OCI-LY1 (cell line): ENCODE measurements around the gene IL4.

Source experiments
- H2AFZ ChIP-seq: fragments of 200-600 bp; sonication (generic), shearing (Covaris generic); 2 replicates; pipeline ENCODE4 v1.6.0; 2014; ENCODE audit warnings: antibody characterized with exemption, mild to moderate bottlenecking, low read length
- H3F3A ChIP-seq: fragments of 200-600 bp; sonication (generic), shearing (Covaris generic); 2 replicates; pipeline ENCODE4 v1.6.0; 2014; ENCODE audit warnings: mild to moderate bottlenecking, antibody characterized with exemption, low read length, moderate library complexity; ENCODE audit not compliant: insufficient read depth
- H3K27ac ChIP-seq: fragments of 200-600 bp; sonication (generic); 2 replicates; pipeline ENCODE4 v1.5.1; 2014; ENCODE audit warnings: low read length, mixed run types, mild to moderate bottlenecking, low read depth; ENCODE audit not compliant: poor library complexity, severe bottlenecking
- H3K27me3 ChIP-seq: fragments of 200-600 bp; sonication (generic); 2 replicates; pipeline ENCODE4 v1.6.0; 2014; ENCODE audit warnings: antibody characterized with exemption, mild to moderate bottlenecking, low read length, moderate library complexity; ENCODE audit not compliant: insufficient read depth
- H3K36me3 ChIP-seq: fragments of 200-600 bp; sonication (generic); 2 replicates; pipeline ENCODE4 v1.6.1; 2014; ENCODE audit warnings: mild to moderate bottlenecking, antibody characterized with exemption, low read length, moderate library complexity, mixed read lengths; ENCODE audit not compliant: insufficient read depth
- H3K4me1 ChIP-seq: fragments of 200-600 bp; sonication (generic); 2 replicates; pipeline ENCODE4 v1.5.1; 2014; ENCODE audit warnings: mild to moderate bottlenecking, low read length, moderate library complexity; ENCODE audit not compliant: insufficient read depth, severe bottlenecking
- H3K4me2 ChIP-seq: fragments of 200-600 bp; sonication (generic), shearing (Covaris generic); 2 replicates; pipeline ENCODE4 v1.6.1; 2014; ENCODE audit warnings: low read length
- H3K4me3 ChIP-seq: fragments of 200-600 bp; sonication (generic); 2 replicates; pipeline ENCODE4 v1.5.1; 2014; ENCODE audit warnings: low read length, low read depth, mild to moderate bottlenecking, mixed read lengths; ENCODE audit not compliant: poor library complexity, severe bottlenecking
- H3K79me2 ChIP-seq: fragments of 200-600 bp; shearing (Covaris generic); 2 replicates; pipeline ENCODE4 v1.6.1; 2016; ENCODE audit warnings: mixed run types, low read length, mixed read lengths; ENCODE audit not compliant: insufficient read depth
- H3K9ac ChIP-seq: fragments of 200-600 bp; sonication (generic), shearing (Covaris generic); 2 replicates; pipeline ENCODE4 v1.6.1; 2014; ENCODE audit warnings: mild to moderate bottlenecking, low read length, mixed read lengths
- H3K9me2 ChIP-seq: fragments of 200-600 bp; sonication (generic), shearing (Covaris generic); 2 replicates; pipeline ENCODE4 v1.6.1; 2014; ENCODE audit warnings: low read depth, mild to moderate bottlenecking, low read length, mixed read lengths
- H3K9me3 ChIP-seq: fragments of 200-600 bp; shearing (Covaris generic); 2 replicates; pipeline ENCODE4 v1.6.1; 2014; ENCODE audit warnings: low read length, mixed read lengths
- H4K20me1 ChIP-seq: fragments of 200-600 bp; sonication (generic), shearing (Covaris generic); 2 replicates; pipeline ENCODE4 v1.6.0; 2016; ENCODE audit warnings: mild to moderate bottlenecking, low read length; ENCODE audit not compliant: insufficient read depth
- CTCF ChIP-seq: fragments of 200-600 bp; sonication (generic), shearing (Covaris generic); IDR thresholded peaks from 2 replicates; pipeline ENCODE4 v1.5.1; 2017; ENCODE audit warnings: mild to moderate bottlenecking, antibody characterized with exemption, low read length, moderate library complexity, mixed read lengths
- EZH2 ChIP-seq: fragments of 200-600 bp; sonication (generic), shearing (Covaris generic); IDR thresholded peaks from 2 replicates; pipeline ENCODE4 v1.8.0; 2017; ENCODE audit warnings: borderline replicate concordance, mixed run types, mild to moderate bottlenecking, antibody characterized with exemption, low read length, moderate library complexity, mixed read lengths

IL4 gene

DNA sequence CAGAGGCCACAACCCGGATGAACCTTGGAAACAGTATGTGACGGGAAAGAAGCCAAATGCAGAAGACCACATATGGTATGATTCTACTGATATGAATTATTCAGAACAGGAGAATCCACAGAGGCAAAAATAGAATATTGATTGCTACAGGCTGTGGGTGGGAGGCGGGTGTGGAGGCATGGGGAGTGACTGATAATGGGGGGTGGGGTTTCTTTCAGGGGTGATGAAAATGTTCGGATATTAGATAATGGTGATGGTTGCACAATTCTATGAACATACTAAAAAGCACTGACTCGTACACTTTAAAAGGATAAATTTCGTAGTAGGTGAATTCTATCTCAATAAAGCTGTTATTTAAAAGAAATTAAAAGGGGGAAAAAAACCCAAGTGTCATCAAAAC lies 10.7 kb downstream of the IL4 start:
- Histone ChIP-seq H3K36me3 (no peaks in the 10 kb centered on the region), H4K20me1 (no peaks in the 10 kb centered on the region), H3K9me3 (no peaks in the 10 kb centered on the region), H2AFZ (no peak overlapping the region), H3K4me3 (no peak overlapping the region), H3F3A (no peaks in the 10 kb centered on the region), H3K79me2 (no peaks in the 10 kb centered on the region), H3K27ac (no peak overlapping the region), H3K27me3 (no peaks in the 10 kb centered on the region), H3K4me2 (no peak overlapping the region), H3K9ac (no peak overlapping the region), H3K9me2 (no peaks in the 10 kb centered on the region), H3K4me1 (peaks cover 44% of the 10 kb centered on the region)
- TF ChIP-seq CTCF (no peak), EZH2 (no peak)

DNA sequence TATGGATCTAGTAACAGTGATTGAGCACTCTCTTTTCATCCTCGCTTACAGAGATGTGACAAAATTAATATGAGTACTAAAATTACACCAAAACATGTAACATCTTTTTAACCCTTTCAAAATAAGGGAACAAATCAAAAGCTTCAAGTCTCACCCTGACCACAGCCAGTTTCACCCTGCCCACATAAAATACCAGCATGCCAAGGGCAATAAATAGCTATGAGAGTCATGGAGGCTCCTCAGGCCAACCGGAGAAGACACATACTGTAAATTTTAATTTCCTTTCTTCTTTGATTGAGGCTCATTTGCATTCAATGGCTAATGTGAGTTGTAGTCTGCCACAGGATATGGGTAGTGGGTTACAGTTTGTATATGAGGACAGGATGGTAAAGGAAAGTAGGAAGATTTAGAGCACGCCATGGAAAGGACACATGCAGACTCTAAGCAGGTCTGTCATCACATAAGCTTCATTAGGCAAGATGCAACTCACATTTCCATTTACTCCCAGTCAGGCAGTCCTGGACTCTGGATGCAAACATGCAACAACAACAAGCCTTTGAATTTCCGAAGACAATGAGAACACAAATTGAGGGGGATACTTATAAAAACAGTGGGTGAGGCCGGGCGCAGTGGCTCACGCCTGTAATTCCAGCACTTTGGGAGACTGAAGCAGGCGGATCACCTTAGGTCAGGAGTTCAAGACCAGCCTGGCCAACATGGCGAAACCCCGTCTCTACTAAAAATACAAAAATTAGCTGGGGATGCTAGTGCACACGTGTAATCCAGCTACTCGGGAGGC lies 11.3 kb downstream of the IL4 start:
- Histone ChIP-seq H4K20me1 (no peaks in the 10 kb centered on the region), H3K9me2 (no peaks in the 10 kb centered on the region), H2AFZ (no peak overlapping the region), H3K27me3 (no peaks in the 10 kb centered on the region), H3K4me2 (no peak overlapping the region), H3K79me2 (no peaks in the 10 kb centered on the region), H3K9ac (no peak overlapping the region), H3F3A (no peaks in the 10 kb centered on the region), H3K4me3 (no peak overlapping the region), H3K4me1 (peaks cover 44% of the 10 kb centered on the region), H3K9me3 (no peaks in the 10 kb centered on the region), H3K36me3 (no peaks in the 10 kb centered on the region), H3K27ac (no peak overlapping the region)
- TF ChIP-seq EZH2 (no peak), CTCF (no peak)

DNA sequence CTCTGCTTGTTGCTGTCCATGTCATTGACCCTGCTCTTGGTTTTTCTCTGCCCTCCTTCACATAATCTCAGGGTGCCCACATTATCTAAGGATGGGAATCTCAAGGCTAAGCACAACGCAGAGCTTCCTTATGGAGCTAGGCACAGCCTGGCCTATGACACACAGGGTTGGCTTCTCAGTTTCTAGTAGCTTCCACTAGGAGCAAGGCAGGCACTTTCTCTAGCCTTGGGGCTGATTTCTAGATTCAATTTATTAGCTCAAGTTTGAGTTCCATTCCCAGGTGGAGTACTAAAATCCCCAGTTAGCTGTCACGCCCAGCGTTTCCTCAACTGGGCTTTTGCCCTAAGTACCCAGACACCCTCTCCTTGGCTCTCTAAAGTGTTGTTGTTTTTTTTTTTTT lies 12.4 kb downstream of the IL4 start:
- Histone ChIP-seq H3K4me3 (no peak overlapping the region), H3K36me3 (no peaks in the 10 kb centered on the region), H3K9ac (no peak overlapping the region), H3K9me3 (no peaks in the 10 kb centered on the region), H3K79me2 (no peaks in the 10 kb centered on the region), H4K20me1 (no peaks in the 10 kb centered on the region), H2AFZ (no peak overlapping the region), H3K9me2 (no peaks in the 10 kb centered on the region), H3K27me3 (no peaks in the 10 kb centered on the region), H3F3A (no peaks in the 10 kb centered on the region), H3K4me2 (no peak overlapping the region), H3K4me1 (peaks cover 42% of the 10 kb centered on the region), H3K27ac (no peak overlapping the region)
- TF ChIP-seq CTCF = no peak
- no peak for TF ChIP-seq EZH2
